T-helper 2 cell (primary cell): Measurements from ENCODE around the gene HOXA11.

Experiments used
- DNase-seq, 5 experiments: peaks; one replicate each; pipeline versions ENCODE4 v3.0.0 to v3.0.0-alpha.2; 2012 to 2022

HOXA11 gene

DNA sequence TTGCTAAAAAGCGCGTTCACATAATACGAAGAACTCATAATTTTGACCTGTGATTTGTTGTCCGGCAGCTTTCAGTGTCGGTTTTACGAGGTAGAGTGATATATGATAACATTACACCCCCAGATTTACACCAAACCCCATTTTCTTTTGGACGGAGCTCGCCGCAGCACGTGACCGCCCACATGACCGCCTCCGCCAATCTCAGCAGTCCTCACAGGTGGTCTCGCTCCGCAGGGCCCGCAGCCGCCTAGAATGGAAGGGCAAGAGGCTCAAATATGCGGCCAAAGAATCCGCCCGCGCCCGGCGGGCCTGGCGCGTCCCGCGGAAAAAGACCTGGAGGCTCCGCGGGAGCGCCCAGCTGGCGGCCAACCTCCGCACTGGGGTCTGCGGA, 28.5 kb downstream of the HOXA11 start, which contains the start of gene HOXA7:
Gene HOXA7 (minus strand): TSS at position 168 of the 391 bp plus-strand sequence. CDS start 130 bp downstream, at position 38.
- DNase-seq: no peak

DNA sequence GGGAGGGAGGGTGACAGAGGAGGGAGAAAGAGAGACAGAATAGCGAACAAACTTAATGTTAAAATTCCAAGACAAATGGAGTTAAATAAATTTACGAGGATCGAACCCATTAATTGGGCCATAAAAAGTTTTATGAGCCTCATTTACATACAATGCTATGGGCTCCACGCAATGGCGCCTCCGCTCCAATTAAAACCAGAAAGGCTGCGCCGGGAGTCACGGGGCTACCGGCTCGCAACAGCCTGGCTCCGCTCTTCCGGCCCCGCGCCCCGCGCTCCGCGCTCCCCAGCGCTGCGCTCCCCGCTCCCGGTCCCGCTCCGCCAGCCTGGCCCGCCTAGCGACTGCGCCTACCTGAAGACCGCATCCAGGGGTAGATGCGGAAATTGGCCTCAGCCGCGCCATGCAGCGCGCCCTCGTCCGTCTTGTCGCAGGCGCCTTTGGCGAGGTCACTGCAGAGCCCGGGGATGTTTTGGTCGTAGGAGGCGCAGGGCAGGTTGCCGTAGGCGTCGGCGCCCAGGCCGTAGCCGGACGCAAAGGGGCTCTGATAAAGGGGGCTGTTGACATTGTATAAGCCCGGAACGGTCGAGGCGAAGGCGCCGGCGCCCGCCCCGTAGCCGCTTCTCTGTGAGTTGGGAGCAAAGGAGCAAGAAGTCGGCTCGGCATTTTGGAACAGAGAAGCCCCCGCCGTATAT, 29.1 kb downstream of the HOXA11 start:
- DNase-seq: no peak

DNA sequence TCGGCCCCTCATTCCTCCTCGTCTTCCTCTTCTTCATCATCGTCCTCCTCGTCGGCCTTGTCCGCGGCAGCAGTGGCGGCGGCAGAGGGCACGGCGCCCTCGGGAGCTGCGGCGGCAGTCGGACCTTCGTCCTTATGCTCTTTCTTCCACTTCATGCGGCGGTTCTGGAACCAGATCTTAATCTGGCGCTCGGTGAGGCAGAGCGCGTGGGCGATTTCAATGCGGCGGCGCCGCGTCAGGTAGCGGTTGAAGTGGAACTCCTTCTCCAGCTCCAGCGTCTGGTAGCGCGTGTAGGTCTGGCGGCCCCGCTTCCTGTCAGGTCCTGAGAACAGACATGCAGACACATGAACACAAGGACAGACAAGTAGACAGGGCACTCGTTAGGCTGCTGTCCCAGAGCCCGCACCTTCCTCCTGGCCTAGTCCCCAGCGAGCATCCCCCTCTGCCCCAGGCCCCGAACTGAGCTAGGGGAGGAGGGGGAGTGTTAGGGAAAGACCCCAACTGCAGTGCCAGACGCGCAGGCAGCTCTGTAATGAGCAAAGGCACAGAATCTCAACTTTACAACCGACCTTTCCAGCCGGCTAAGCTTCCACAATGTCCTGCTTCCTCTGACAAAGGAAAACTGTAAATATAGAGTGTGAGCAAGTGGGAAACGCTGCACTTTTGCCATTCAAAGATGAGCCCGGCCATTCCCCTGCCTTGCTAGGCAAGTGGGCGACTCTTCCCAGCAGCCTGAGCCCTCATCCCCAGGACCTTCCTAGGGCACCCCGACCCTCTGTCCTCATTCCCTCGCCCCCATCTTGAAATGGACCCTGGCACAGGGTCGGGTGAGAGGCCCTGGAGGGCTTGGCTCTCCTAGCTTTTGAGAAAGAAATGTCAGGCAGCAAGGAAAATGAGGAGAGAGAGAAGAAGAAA, 29.9 kb downstream of the HOXA11 start:
- peak in 1 of 5 experiments; percentile 40 for DNase-seq

DNA sequence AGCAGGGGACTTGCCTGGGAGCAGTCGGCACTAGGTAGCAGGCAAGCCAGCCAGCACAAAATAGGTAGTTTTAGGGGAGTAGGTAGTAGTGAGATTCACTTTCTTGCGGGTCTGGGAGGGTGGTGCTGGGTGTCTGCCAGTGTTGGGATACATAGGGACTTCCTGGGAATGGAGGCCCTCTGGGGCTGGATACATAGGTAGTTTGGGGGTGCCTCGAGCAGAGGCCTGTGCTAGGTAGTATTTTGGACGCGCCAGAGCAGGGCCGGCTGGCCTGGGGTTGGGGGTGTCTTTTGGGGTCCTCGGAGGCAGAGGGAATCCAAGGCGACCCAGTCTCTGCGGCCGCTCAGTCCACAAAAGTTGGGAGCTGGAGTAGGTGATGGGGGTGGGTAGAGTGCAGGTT, 30.7 kb downstream of the HOXA11 start:
- DNase-seq: no peak

DNA sequence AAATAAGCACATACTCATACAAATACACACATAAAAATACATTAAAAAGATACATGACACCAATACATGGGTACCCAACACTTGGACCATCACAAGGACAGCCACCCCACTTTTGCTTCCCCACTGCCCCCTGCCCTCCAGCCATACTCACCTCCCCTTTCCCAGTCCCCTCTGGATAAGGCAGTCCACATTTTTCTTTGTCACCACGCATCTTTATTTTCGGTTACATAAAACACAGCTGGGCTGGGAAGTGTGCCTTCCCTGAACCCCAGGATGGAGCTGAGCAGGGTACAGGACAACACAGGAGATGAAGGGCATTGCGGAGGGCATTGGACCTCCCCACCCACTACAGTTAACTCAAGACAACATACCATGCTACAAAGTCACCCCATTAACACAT, 31.5 kb downstream of the HOXA11 start:
- no peak for DNase-seq

DNA sequence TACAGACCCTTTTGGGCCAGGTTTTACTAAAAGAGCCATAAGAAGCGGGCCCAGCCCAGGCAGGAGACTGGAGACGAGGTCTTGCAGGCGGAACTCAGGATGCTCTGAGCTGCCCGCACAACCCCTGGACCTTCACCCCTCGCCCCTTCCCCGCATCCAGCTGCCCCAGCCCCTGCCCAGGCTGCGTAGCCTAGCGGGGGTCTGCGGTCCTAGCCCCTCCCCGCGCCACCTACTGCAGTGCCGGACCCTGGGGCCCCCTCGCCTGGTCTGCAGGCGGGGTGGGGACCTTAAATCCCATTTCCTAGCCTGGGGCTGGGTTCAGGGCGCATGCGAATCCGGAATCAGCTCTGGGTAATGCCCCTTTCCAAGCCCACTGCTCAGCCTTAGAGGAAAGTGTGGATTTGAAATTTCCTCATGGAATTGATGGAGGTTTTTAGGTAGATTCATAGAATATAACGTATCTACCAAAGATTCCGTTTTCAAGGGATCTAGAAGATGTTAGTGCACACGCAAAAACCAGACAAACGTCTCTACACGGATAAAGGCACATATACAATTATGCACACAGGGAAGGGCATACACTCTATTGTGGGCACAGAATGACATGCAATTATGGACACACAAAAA, 32.1 kb downstream of the HOXA11 start:
- no peak for DNase-seq

DNA sequence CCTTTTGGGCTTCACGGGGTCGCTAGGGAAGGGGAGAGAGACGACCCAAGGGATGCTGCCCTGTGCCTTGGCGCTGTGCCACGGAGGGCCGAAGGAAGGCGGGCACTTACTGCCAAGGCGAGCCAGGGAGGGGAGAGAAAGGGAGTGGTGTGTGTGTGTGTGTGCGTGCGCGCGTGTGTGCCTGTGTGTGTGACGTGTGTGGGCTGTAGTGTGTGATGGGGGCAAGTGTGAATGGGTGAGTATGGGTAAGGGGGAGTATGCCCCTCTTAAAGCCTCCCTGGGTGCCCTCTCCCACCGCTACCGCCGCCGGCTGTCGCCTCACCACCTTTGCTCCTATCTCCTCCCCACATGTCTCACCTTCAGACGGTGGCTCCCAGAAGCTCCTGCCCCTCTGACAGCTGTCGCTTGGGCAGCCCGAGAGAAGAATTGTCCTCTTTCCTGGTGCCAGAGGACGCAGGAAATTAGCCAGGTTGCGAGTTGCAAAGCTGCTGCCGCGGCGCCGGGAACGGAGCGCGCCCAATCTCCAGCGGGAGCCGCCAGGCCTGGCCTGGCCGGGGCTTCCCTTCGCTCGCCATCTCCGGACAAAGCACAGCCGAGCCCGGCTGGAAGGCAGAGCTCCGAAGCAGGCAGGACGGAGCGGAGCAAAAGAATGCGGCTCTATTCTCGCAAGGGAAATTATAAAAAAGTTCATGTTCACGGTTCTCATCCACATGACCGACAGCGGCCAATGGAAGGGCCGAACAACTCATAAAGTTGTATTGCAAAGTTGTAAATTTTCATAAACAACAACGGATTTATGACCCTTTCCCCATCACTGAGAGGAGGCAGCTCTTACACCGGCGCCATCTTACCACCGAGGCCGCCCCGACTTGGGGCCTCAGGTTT, 32.9 kb downstream of the HOXA11 start, which contains the start of gene HOXA3:
Gene HOXA3 (minus strand): TSS at position 653 of the 885 bp plus-strand sequence. CDS start 41,943 bp downstream, outside the sequence.
- no peak for DNase-seq

DNA sequence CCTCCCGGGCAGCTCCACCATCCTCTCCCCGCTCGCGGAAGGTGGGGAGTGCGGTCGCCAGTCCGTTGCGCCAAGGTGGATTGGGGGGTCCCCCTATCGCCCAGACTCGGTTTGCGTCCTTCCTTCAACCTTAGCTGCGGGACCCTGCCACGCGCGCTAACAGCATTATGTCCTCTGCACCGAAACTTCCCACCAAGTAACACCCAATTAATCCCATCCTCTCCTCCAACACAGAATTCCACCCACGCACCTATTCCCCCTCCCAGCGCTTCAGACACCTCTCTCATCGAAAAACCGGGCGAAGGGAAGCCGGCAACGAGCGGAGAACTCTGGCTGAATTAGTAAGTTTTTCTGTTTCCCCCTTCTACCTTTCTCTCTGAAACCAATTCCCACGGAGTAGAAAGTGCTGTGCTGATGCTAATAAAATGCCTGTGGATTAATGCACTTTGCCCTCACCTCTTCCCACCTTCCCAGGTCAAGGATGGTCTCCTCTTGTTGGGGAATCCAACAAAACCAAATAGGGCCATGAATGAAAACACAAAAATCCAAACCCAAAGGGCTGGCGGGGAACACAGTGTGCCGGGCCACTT, 33.6 kb downstream of the HOXA11 start:
- DNase-seq: no peak

DNA sequence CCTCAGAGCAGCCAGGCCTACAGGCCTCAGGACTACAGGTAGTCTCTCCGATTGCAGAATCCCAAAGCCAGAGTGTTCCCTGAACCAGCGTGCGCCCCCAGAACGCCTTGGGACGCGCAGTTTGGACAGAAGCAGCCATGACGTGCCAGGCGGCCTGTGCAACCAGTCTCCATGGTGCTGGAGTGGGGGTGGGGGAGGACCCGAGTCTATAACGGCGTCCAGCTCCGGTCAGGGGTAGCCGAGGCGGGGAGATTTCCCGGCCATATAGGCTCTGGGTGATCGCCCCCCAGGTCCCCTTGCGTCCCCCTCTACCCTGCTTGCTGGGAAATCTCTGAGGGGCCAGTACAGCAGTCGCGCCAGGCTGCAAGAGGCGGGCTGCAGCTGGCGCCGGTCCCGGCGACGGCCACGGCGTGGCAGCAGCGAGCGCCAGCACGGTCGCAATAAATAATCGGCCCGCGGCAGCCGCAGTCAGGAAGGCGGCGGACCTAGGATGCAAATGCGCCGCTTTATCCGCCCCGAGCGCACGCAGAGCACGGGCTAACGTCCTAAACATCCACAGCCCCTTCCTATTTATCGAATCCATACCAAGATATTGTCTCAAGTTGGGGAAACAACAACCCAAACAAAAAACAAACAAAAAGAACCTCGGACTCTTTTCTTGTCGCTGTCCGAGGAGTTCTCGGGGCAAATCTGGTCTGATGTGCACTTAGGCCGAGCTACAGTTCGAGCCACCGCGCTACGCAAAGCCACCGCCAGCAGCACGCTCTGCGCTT, 34.3 kb downstream of the HOXA11 start:
- peak in 3 of 5 experiments; percentile 46 to 75 (median 55) for DNase-seq

DNA sequence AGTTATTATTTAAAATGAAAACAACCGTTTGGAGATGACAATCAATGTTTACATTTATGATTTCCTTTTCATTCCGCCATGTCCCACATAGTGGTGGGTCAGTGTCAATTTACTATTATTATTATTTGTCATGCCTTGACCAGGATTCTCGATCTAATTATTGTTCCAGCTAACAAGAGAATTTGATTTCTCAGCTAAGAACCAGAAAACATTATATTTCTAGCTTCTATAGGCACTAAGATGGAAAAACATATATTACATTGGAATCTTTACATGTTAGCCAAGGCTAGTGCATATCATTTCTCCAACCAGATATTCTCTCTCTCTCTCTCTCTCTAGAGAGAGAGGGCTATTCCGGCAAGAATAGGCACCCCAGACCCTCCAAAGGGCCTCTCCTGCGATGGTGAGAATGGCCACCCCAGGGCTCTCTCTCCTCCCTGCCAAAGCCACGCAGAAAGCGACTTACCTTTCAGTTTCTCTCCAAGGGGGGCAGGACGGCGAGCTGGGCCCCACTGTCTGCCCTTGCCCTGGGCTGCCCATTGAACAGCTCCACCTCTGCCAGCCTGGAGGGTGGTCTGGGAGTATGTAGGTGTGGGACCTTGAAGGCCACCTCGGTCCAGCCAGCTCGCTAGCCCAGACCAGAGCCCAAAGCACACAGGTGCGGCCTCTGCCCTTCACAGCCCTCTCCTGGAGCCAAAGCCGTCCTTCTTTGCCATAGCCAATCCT, 35.0 kb downstream of the HOXA11 start:
- no peak for DNase-seq

DNA sequence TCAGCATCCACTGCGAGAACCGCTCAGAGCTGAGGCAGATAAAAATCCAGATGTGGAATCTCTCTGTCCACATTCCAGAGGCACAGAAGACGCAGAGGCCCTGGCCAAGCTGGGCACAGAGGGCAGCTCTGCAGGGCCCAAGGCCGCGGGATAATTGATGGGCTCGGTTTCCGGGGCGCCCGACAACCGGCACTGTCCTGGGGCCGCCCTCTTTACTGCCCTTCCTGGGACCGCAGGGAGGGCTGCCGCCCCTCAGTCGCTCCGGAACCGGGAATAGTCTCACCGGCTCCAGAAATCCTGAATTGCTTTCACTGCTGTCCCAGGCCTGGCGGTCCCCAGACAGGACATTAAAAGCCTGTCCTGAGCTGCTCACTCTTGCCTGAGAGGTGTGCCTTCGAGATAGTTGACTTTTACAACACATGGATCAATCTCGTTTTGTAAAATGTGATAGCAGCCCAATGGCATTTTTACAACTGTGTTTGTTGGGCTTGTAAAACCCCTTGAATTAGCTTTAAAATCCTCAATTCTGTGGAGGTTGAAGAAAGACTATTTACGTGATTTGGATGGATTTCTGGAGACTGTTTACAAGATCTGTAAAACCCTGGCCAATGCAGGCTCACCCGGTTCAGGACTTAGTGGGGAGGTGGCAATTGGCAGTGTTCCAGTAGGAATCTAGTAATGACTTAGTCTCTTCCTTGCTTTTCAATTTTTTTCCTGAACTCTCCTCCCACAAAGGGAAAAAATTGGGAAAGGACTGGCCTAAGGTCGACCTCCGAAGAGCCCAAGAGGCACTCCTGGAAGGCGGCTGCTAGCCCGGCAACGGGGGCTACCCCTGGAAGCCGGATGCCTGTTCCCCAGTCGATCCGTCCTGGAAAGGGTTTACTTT, 36.0 kb downstream of the HOXA11 start:
- DNase-seq: no peak

DNA sequence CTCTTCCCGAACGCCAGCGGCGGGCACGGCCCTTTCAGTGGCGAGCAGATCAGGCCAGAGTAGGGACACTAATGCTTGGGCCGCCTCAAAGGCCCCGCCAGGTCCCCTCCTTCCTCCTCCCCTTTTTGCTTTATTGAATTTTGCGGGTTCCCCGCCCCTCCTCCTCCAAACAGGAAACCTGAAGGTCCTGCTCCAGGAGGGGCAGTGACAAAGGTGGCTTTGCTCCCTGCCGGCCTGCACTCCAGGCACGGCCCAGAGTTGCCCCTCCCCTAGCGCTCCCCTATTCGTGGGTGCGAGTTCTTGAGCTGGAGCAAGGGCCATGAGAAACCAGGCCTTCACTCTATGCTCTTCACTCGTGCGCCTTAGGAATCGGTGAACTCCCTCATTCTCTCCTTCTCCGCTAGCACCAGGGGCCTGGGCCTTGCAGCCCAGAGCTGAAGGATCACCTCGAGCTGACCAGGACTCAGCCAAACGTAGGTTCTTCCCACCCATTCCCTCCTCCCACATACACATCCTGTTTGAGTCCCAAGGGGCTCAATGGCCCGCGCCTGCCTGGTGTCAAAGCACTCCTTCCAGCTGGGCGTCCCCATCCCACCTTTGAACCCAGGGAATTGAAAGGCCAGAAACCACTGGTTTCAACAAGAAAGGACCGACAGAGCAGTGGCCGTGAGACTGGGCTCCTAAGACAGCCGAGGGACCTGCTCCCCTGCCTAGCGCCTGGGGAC, 36.8 kb downstream of the HOXA11 start:
- DNase-seq: no peak

DNA sequence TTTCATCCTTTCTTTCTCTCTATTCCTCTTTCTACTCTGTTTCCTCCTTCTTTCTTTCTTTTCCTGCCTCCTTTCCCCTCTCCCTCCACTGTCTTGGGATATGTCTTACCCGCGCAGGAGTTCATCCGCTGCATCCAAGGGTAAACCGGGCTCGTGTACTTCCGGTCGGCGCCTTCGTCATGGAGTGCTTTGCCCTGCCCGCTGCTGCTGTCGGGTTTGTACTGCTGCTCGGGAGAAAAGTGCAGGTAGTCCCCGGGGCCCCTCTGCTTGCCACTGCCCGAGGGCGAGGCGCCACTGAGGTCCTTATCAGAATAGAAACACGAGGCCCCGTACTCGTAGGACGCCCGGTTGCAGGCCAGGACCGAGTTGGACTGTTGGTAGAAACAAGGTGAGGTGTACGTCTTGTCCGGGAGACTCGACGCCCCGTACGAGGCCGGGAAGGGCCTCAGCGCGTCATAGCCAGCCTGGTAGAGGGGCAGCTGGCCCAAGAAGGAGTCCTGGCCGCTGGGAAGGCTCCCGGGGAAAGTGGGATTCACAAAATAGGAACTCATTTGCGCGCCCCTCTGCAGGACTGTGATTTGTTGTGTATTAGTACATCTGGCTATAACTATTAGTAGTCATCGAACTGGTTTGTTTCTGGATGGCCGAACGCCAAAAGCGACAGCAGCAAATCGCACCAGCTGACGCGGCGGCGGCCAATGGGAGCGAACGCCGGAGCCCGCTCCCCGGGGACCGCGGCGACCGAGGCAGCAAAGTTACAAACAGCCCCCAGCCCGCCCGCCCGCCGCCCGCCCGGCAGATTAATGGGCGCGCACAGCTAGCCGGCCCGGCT, 37.6 kb downstream of the HOXA11 start, which contains the start of gene HOXA6:
Gene HOXA6 (minus strand): TSS at position 576 of the 832 bp plus-strand sequence. CDS start 25 bp downstream, at position 551.
- DNase-seq: no peak

DNA sequence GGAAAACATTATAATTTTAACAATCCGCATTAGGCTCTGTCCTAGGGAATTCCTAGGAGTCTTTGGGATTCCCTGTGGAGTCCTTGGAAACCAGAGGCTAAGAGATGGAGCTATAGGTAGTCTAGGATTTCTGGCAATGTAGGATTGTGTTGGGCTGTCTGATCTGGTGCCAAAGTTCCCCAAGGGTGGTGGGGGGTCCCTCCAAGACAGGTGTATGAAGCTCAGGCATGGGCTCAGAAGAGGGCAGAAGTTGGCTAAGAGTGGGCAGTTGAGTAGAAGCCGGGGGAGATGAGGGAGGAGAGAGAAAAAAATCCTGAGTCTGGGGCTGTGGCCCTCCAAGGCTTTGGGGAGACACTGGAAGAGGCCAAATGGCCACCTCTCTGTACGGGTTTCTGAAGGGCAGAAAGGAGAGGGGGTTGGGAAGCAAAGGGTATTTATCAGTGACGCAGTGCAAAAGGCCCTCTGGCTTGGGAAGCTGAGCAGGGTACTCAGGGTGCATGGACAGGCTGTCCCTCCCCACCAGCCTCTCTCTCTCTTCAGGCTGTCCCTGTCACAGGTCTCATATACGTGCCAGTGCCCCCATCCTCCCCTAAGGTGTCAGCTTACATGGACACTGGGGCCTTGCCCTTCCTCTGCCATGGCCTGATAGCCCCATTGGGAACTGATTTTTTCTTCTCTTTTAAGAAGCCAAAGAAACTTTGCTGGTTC, 38.4 kb downstream of the HOXA11 start:
- DNase-seq: no peak

DNA sequence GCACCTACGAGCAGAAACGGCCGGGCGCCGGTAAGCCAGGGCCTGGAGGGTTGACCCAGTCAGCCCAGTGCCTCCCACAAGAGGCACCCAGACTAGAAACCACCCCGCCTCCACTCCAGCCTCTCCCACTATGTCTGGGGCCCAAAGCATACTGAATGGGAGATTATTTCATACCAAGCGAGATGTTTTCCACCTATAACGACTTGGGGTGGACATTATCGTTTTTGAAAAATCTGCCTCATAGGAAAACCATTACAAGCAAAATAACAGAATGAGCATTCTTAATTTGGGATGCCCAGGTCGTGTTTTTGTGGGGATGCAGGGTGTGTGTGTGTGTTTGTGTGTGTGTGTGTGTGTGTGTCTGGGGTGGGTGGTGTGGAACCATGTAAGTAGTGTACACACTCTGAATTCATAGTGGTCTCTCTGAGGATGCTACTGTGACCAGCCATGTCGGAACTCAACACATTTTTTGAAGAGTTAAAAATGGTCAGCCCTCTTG, 39.1 kb downstream of the HOXA11 start:
- DNase-seq: no peak

DNA sequence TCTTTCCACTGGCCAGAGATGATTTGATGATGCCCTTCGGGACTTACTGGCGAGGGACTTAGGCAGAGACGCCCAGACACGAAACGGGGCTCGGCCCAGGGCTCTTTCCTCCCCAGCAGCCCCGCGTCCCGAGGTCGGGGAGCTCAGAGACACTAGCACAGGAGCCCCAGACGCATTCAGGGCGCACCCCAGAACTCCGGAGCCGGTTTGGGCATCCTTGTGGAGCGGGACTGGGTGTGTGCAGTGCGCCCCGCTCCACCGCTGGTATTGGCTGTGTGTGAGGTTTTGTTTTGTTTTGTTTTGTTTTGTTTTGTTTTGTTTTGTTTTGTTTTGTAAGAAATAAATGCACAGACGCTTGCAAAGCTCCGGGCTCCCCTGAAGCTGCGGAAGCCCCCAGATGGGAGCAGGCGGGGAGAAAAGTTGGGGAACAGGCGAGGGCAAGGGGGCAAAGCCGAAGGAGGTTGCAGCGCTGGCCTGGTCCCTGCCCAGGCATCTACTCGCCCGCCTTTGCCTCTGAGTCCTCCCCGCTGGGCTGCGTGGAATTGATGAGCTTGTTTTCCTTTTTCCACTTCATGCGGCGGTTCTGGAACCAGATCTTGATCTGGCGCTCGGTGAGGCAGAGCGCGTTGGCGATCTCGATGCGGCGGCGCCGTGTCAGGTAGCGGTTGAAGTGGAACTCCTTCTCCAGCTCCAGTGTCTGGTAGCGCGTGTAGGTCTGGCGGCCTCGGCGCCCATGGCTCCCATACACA, 39.7 kb downstream of the HOXA11 start:
- no peak for DNase-seq
